Hepatocyte (in vitro differentiated cells): ENCODE results near the gene LRRFIP1. TPM values are rescaled to one million over a fixed set of nuclear protein-coding genes. Genes with fewer than 3 reads are reported as not detected.

Source experiments
- DNase-seq: peaks from one replicate; pipeline ENCODE4 v3.0.0-alpha.2; 2016; ENCODE audit warnings: low spot score
- H2AFZ ChIP-seq: fragments of 200-600 bp; sonication (generic); 2 replicates; pipeline ENCODE4 v1.6.0; 2016; ENCODE audit warnings: antibody characterized with exemption, mild to moderate bottlenecking
- H3K27ac ChIP-seq: fragments of 200-600 bp; sonication (generic); 2 replicates; pipeline ENCODE4 v1.5.1; 2016; ENCODE audit warnings: mild to moderate bottlenecking
- H3K27me3 ChIP-seq: fragments of 200-600 bp; sonication (generic); 2 replicates; pipeline ENCODE4 v1.6.1; 2016
- H3K36me3 ChIP-seq: fragments of 200-600 bp; sonication (generic); replicated peaks from 2 replicates; pipeline ENCODE4 v1.5.1; 2016; ENCODE audit warnings: low read depth; ENCODE audit not compliant: insufficient read depth
- H3K4me1 ChIP-seq: fragments of 200-600 bp; sonication (generic); 2 replicates; pipeline ENCODE4 v1.5.1; 2016; ENCODE audit warnings: mild to moderate bottlenecking, moderate library complexity; ENCODE audit not compliant: insufficient read depth
- H3K4me2 ChIP-seq: fragments of 200-600 bp; sonication (generic); 2 replicates; pipeline ENCODE4 v1.6.0; 2016
- H3K4me3 ChIP-seq: fragments of 200-600 bp; sonication (generic); 2 replicates; pipeline ENCODE4 v1.5.1; 2016; ENCODE audit warnings: mild to moderate bottlenecking
- H3K79me2 ChIP-seq: fragments of 200-600 bp; sonication (generic); 2 replicates; pipeline ENCODE4 v1.6.0; 2017; ENCODE audit warnings: mild to moderate bottlenecking
- H3K9me2 ChIP-seq: fragments of 200-600 bp; sonication (generic); replicated peaks from 2 replicates; pipeline ENCODE4 v1.6.0; 2017; ENCODE audit warnings: mild to moderate bottlenecking; ENCODE audit not compliant: insufficient read depth
- H3K9me3 ChIP-seq: fragments of 200-600 bp; sonication (generic); 2 replicates; pipeline ENCODE4 v1.5.1; 2016; ENCODE audit warnings: low read depth, mild to moderate bottlenecking
- H4K20me1 ChIP-seq: fragments of 200-600 bp; sonication (generic); 2 replicates; pipeline ENCODE4 v1.6.0; 2016; ENCODE audit warnings: mild to moderate bottlenecking; ENCODE audit not compliant: insufficient read depth, poor library complexity, severe bottlenecking
- CTCF ChIP-seq: fragments of 200-600 bp; sonication (generic); IDR thresholded peaks from 2 replicates; pipeline ENCODE4 v1.5.1; 2016; ENCODE audit warnings: antibody characterized with exemption, mild to moderate bottlenecking; ENCODE audit not compliant: poor library complexity
- EZH2 ChIP-seq: fragments of 200-600 bp; sonication (generic); IDR thresholded peaks from 2 replicates; pipeline ENCODE4 v1.6.1; 2016; ENCODE audit warnings: antibody characterized with exemption, mild to moderate bottlenecking, borderline replicate concordance
- EZH2phosphoT487 ChIP-seq: fragments of 200-600 bp; sonication (generic); IDR thresholded peaks from one replicate; pipeline ENCODE4 v1.6.1; 2018; ENCODE audit warnings: antibody characterized with exemption, mild to moderate bottlenecking, low read depth, moderate library complexity; ENCODE audit not compliant: unreplicated experiment, severe bottlenecking
- WGBS: methylation state at CpG from one replicate; pipeline ENCODE4 v1.1.6; 2016; ENCODE audit warnings: low lambda C conversion rate; ENCODE audit errors: missing lambda C conversion rate; 5-methylcytosine and 5-hydroxymethylcytosine counted together
- polyA plus RNA-seq: library from polyadenylated mRNA; unstranded; fragments of >200 nt; fragmentation: Nextera tagmentation; extraction: Ambion mirVana; gene quantifications from 2 replicates; pipeline ENCODE4 v1.2.1, GENCODE V29; 2016
- total RNA-seq: library from RNA; depleted of rRNA; stranded (reverse); fragments of >200 nt; gene quantifications from 2 replicates; pipeline ENCODE4 v1.2.3, GENCODE V29; 2014

LRRFIP1 gene
- total and polyA plus RNA-seq, 2 experiments from 2014 or later = 42.7 to 64.1 TPM

GRCh38 chr2:237643066-237643465 lies 15.7 kb downstream of the LRRFIP1 start:
- H4K20me1 ChIP-seq = no peaks in the 10 kb centered on the region
- H3K27me3 ChIP-seq = no peaks in the 10 kb centered on the region
- no peaks in the 10 kb centered on the region for H3K36me3 ChIP-seq
- DNase-seq = no peak
- no peak overlapping the region for H3K4me2 ChIP-seq
- no peaks in the 10 kb centered on the region for H3K9me2 ChIP-seq
- no peak overlapping the region for H3K27ac ChIP-seq
- WGBS = 97% methylated on average over 13 of the region's 13 CpGs
- no peak overlapping the region for H2AFZ ChIP-seq
- H3K4me1 ChIP-seq = no peaks in the 10 kb centered on the region
- H3K4me3 ChIP-seq = no peak overlapping the region
- H3K79me2 ChIP-seq = peaks cover 25% of the 10 kb centered on the region
- H3K9me3 ChIP-seq = no peaks in the 10 kb centered on the region
- TF ChIP-seq EZH2 = no peak
- TF ChIP-seq EZH2phosphoT487 = no peak
- TF ChIP-seq CTCF = no peak

GRCh38 chr2:237643582-237644380 lies 16.4 kb downstream of the LRRFIP1 start:
- Histone ChIP-seq H3K9me2 (no peaks in the 10 kb centered on the region), H3K9me3 (no peaks in the 10 kb centered on the region), H3K27me3 (no peaks in the 10 kb centered on the region), H4K20me1 (no peaks in the 10 kb centered on the region), H2AFZ (no peak overlapping the region), H3K4me2 (no peak overlapping the region), H3K4me1 (no peaks in the 10 kb centered on the region), H3K79me2 (peaks cover 23% of the 10 kb centered on the region), H3K4me3 (no peak overlapping the region), H3K36me3 (no peaks in the 10 kb centered on the region), H3K27ac (no peak overlapping the region)
- 94% methylated on average over 14 of the region's 14 CpGs for WGBS
- no peak for DNase-seq
- TF ChIP-seq EZH2phosphoT487 (no peak), CTCF (no peak), EZH2 (no peak)

GRCh38 chr2:237644381-237644703 lies 17.0 kb downstream of the LRRFIP1 start:
- H3K79me2 ChIP-seq = peaks cover 23% of the 10 kb centered on the region
- no peaks in the 10 kb centered on the region for H3K4me1 ChIP-seq
- H3K4me3 ChIP-seq = no peak overlapping the region
- H3K9me3 ChIP-seq = no peaks in the 10 kb centered on the region
- H3K4me2 ChIP-seq = no peak overlapping the region
- H3K36me3 ChIP-seq = no peaks in the 10 kb centered on the region
- DNase-seq = no peak
- TF ChIP-seq EZH2phosphoT487 = no peak
- no peak for TF ChIP-seq CTCF
- TF ChIP-seq EZH2 = no peak
- H3K9me2 ChIP-seq = no peaks in the 10 kb centered on the region
- H3K27me3 ChIP-seq = no peaks in the 10 kb centered on the region
- H3K27ac ChIP-seq = no peak overlapping the region
- H4K20me1 ChIP-seq = no peaks in the 10 kb centered on the region
- WGBS = 95% methylated on average over 5 of the region's 5 CpGs
- no peak overlapping the region for H2AFZ ChIP-seq
